Anterior cingulate cortex (tissue), 58 donors: Measurements from ENCODE around the gene FHIT.

Source experiments
- DNase-seq, 58 donors: peaks; one replicate each; lab custom pipeline; 2025; lab: John Stamatoyannopoulos, UW

The FHIT gene

DNA sequence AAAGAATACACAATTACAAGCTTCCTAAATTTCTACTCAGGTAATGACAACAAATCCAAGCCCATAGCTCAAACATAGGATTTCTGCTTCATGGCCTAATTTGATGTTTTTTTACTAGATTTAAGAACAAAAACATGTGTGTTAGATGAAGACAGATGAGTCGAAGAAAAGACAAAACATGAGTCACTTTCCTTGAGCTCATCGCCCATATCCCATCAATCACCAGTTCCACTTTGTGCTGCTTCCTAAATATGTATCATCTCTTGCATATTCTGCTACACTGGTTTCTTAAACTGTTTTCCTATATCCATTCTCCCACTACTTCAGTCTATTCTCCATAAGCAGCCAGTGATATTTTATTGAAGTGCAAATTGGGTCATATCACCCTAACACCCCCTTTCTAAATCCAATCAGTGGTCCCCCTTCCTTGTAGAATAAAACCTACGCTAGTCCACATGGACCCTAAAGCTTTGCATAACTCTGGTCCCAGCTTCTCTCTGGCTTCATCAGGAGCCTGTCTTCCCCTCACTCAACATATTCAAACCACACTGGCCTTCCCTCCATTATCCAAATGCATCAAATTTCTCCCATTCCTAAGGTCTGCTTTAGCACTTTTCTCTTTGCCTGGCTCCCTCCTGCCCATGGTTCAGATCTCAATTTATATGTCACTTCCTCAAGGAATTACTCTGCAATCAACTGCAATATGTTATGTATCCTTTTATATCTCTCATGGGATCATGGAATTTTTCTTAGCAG, 1033.9 kb downstream of the FHIT start:
- no peak for DNase-seq

DNA sequence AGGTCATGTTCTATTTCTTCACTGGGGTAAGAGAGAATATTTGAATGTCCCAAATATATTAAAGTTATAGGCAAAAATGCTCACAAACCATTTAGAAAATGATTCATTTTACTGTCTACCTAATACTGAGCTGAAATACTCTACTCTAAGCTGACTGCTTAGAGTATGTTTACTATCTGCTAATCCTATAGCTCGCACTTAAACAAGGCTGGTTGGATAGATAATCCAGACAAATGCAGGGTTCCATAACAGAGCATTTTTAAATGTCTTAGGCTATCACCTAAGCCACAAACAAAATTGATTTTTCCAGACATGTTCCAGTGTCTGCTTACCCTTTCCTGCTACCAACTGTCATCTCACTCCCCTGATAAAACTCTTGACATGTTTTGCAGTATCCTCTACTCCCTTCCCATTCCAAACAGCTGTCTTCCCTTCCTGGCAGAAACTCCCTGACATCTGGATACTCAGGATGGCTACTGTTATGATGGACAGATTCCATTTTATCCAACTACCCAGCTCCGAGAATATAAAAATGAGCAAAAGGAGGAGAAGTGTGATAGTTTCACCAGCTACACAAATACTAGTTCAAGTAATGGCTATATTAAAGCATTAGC, 1034.7 kb downstream of the FHIT start:
- no peak for DNase-seq

DNA sequence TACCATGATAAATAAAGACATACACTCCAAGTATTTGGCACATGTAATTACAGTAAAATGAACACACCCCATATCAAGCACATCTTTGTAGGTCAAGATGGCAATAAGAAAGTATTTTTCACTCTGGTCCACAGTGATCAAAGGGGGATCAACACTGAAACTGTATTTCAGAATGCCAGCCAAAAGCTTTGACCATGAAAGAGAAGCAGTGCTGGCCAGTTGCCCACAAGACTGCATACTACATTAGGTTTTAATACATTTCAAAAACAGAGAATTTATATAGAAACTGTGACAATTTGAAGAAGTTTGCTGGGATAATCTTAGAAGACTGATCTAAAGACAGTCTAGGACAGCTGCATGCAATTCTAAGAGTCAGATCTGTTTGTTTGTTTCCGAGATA, 1035.3 kb downstream of the FHIT start:
- peak in 1 of 58 donors; percentile 1 for DNase-seq

DNA sequence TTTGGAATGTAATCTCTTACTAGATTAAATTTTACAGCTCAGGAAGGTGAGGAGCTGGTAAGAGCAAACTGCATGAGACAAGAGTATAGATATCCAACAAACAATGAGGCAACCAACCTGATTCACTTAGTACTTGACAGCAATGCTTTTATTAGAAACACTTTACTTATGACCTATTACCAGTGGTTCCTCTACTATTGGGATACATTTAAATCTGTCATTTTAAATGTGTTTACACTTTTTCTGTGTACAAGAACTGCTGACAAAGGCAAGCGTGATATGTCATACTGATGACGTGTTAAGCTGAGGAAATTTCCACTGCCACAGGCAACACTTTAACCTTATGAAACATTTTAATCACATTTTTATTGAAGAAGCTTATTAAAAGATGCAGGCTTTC, 1043.3 kb downstream of the FHIT start:
- DNase-seq: no peak

DNA sequence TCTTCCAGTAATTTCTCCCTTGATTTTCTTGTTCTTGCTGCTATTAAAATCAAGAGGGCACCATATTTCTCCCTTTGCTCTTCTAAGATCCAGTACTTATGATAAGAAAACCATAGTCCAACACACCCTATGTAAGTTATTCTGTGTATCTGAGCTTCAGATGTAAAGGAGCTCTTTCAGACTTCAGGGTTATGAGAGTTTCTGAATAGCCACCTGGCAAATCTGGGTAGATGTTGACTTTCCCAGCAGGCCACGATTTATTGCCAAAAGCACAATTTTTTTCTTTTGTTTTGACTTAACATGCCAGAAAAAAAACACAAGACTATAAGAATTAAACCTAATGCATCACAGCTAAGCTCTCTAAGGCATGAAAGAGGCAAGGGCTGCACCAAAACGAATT, 1045.0 kb downstream of the FHIT start:
- DNase-seq: no peak

DNA sequence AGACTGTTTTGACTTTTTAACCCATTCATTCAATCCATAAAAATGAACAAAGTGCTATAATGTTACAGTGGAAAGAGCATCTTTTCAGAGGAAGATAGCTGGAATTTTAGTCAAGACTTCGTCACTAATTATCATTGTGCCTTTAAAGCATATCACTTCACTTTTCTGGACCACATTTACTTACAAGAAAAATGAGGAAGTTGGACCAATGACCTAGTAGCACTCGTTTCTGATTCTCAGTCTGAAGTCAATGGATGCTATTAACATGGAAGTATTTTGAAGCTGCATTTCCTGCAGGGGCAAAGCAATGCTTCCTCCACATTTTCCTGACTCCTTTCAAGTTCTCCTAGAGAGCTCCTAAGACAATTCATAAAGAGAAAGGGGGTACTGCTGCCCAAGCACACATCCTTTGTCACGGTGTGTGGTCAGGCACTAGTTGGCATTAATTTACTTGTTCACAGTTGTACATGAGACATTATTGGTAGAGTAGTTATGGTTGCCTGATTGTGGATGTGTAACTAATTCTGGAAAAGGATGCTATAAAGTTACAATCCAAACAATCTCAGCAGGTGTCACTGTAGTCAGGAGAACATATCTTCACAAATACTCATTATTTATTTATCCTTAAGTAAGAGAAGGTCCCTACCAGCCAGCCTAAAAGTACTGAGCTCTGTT, 1049.1 kb downstream of the FHIT start:
- no peak for DNase-seq

DNA sequence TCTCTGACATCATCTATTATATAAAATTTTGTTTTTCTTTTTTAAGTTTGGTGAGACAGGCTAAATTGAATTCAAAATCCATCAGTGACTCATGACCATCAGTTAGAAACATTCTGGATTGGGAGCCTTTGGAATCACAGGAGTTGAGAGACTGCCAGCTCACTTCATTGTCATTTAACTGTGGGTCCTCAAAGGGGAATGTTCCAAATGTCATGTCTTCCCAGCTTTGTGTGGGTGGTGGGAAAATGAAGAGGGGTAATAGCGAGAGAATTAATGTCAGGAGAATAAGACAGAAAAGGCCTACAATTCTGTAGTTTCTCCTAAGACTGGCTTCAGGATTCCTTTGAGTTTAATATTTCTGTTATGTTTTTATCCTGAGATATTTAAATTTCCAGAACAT, 1051.9 kb downstream of the FHIT start:
- no peak for DNase-seq

DNA sequence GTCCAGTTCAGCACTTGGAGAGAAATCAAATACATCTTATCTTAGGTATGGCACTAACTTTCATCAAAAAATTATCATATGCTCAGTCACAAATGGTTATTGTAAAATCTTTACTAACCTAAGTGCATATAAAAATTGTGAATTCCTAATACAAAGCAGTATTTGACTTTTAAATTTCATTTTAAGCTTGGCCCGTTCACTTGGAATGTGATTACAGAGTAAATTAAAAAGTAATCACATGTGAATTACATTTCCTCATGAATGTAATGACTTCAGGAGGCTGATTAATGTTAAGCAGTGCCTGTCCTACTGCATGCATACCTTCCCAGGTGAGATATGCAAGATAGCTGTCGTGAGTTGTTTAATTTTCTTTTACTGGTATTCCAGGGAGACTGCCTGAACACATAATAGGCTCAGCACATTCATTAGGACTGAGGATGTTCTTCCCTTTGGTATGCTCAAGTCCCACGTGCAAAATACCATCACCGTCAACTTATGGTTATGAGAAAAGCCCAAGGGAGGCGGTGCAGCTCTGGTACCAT, 1053.0 kb downstream of the FHIT start:
- no peak for DNase-seq

DNA sequence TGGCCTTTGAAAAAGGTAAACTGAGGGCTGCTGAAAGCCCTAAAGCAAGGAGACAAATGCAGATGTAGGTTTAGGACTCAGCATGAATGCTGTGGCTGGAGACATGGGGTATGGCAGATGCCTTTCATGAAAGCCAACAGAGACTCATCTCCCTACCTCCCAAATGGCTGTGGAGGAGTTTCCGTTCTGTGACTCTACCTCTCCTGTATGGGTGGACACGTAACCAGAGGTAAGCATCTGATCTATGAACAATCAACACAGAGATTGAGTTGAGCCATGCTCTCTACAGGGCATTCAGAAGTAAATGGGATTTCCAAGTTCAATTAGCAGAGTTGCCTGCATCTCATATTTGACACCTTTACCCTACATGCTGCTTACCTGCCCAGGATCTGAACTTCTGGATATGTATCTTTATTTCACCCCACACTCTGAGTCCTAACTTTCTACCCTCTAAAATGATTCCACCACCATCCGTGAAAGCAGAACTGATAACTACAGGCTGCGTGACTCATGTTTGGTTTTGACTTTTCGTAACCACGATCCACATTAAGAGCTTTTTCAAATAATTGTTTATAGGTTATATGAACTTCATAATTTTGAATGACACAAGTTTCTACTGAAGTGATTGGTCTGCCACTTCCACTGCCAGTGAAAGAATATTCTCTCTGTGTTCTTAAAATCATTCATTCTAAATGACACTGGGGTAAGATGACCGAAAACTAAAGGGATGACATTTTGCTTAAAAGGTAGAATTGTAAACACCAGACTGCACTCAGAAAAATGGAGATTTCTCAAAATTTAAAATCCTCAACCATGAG, 1058.7 kb downstream of the FHIT start:
- no peak for DNase-seq

DNA sequence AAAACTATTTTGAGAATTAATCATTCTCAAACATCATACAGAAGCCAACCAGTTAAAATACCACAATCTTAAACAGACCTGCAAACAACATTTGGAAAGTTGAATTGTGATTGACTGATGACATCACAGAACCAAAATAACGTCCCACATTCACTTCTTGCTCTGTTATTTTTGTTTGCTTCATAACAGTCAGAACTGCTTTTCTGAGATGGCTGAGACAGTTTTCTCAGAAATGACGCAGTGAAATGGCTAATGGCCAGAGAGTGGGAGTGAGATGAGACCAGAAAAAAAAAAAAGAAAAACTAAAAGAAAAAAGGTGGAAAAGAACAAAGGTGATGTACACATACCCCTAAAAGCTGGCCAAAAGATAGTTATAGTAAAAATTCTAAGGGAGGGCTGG, 1061.2 kb downstream of the FHIT start:
- no peak for DNase-seq

DNA sequence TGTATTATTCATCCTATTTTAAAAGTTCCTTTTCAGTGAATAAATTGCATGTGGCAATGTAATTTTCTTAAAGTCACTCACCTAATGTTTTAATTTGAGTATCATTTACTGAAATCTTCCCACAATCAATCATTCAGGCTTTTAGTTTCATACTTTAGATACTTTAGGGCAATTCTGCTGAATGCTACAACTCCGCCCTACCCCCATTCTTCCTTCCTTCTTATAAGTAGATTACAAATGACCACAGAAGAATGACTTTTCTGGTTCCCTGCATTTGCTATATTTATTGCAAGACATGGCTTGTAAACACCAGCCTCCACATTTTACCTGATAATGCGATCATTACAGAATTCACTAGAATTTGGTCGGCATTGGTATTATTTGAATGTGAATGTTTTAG, 1061.9 kb downstream of the FHIT start:
- DNase-seq: no peak

DNA sequence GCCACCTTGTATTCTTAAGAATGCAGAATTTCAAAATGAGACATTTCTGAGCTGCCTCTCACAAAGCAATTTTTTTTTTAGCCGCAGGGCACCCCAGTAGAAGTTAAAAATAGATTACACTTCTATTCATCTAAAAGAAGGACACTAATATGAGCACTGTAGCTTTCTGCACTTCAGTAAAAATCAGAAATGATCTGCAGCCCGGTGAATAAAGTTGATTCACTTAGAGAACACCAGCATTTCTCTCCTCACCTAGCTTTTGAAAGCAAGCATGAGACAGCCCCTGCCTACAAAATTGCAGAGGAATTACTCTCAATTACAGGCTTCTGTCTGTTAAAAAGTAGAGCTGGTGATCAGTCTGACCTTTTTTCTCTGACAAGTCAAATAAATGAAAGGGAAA, 1062.4 kb downstream of the FHIT start:
- no peak for DNase-seq

DNA sequence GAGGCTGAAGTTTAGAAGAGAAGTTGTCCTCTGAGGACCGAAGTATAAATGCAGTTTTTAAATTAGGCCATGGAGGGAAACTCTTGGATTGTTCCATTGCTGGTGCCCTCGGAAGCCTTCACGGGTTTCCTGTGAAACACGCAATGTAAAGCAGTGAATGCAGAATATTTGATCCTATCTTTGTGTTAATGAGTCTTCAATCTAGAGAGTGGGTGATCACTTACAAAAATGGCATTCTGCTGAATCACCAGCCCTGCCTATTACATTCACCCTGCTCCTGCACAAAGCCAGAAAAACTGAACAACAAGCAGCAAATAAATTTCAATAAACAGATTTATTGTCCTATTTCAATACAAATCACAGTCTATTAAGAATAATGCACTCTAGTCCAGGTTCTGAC, 1063.9 kb downstream of the FHIT start:
- DNase-seq: no peak

DNA sequence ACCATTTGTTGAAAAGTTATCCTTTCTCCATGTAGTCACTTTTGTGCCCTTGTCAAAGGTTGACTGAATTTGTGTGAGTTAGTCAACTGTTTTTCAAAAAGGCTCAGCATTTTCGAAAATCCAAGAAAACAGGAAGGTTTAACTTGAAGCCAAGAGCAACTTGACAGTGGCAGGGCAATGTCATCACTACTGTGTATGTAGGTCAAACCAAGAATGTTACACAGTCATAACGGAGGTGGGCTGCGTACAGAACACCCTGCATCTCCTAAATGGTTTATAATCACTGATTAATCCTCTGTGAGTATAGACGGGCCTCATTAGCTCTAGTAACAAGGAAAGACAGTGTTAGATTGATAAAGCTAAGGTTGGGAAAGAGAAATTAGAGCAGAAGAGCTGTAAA, 1064.9 kb downstream of the FHIT start:
- no peak for DNase-seq

DNA sequence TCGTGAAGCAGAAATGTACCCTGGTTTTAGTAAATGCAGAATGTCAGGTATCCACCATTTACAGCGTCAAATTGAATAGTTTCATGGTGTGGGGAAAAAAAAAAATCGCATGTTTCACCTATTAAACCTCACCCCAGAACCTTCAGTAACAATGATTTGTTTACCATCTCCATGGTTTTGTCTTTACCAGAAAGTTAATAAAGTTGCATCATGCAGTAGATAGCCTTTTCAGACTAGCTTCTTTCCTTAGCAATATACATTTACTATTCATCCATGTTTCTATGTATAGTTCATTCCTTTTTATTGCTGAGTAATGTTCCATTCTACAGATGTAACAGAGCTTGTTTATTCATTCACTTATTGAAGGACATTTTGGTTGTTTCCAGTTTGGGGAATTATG, 1066.1 kb downstream of the FHIT start:
- DNase-seq: no peak

DNA sequence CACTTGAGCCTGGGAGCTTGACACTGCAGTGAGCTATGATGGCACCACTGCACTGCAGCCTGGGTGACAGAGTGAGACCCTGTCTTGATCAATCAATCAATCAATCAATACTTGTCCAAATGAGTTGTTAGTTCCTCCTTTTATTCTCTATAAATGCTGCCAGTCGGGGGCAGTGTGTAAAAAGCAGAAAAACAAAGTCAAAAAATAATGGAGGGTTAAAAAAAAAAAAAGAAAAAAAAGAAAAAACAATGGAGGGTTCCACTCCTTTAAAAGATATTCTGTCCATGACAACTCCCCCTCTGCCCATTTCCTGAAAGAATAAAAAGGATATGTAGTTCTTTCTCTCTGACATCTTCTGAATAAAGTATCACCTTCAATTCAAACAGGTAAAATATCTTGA, 1068.6 kb downstream of the FHIT start:
- DNase-seq: no peak

DNA sequence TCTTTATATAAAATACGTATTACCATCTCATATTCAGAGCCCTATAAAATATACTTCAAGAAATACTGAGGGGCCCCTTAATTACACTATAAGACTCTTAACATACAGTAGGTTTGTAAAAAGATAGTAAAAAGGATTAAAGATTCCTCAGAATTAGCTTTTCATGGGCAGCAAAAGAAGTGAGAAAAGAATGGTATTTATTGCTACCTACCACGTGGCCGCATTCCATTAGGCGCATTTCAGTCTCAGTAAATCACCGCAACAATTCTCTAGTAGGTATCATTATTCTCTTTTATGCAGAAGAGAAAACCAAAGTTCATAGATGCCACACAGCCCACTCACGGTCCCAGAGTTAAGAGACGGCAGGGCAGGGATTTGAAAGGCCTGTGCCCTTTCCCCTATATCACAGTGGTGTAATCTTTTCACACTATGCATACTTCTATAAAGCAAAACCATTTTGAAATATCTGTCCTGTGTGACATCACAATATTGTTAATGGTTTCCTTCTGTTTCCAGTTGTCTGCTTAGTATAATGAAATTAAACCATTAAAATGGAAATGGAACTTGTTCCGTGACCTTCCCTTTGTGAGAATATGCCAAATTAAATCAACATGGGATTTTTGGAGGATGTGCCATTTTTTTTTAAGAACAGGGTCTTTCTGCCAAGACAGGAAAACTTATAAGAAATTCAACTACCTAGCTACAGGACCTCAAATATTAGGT, 1072.2 kb downstream of the FHIT start:
- DNase-seq: no peak

DNA sequence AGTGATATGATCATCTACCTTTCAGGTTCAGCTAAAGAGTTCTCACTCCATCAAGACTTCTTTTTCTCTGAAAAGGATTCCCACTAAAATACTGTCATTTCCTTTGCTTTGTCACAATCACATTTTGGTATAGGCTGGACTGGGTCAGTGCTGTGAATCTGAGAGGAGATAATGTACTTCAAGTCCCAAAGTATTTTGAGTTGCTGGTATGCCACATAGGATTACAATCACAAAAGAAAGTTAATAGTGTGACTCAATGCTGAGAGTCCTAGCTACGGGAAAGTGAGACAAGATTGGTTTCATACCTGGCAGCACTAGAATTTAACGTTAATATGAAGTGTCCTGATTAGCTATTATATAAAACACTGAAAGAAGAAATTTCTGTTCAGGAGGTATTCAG, 1073.5 kb downstream of the FHIT start:
- no peak for DNase-seq

DNA sequence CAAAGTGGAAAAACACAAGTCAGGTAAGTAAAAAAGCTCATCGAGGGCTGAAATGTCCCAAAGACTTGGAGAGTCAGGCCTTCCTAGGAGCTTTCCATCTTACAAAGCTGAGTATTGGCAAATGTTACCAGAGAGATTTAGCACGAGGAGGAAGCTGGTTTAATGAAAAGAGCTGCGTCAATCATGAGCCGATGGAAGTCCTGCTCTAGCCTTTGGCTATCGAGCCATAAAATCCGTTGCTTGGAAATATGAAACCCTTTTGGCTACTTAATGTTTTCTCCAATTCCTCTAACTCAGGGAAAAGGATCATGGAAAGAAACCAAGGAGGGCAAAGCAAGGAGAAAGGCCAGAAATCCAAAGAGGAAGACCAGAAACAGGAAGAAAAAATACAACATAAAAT, 1074.6 kb downstream of the FHIT start:
- DNase-seq: peak in 1 of 58 donors; percentile 3

DNA sequence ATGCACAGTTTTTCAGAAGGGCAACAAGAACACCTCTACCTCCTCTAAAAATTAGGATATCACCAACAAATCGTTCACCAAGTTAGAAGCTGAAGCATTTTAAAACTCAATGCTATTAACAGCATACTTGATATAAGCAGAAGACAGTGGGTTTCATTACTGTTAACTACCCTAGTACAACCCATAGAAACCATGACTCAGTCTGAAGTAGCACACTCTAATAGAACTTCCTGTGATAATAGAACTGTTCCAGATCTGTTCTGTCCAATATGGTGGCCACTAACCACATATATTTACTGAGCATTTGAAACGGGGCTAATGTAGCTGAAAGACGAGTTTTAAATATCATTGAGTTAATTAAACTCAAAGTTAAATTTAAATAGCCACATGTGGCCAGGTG, 1075.6 kb downstream of the FHIT start:
- no peak for DNase-seq
